GM18951 (cell line): ENCODE measurements around the gene KCNN4.

Experiments used
- POLR2A ChIP-seq: IDR thresholded peaks from 4 replicates; pipeline ENCODE4 v1.6.1; 2011; ENCODE audit warnings: mild to moderate bottlenecking; ENCODE audit not compliant: insufficient read length, insufficient read depth; ENCODE audit errors: extremely low read depth
- in situ Hi-C: fragments of 300-500 bp; cut with MboI; formaldehyde crosslinking; loops from one replicate; pipeline ENCODE4 v1.12.0; 2022; ENCODE audit warnings: low sequenced_read_pairs, mixed read lengths, inconsistent platforms; ENCODE audit not compliant: unreplicated experiment

The KCNN4 gene

GRCh38 chr19:43719918-43720317, 60.9 kb downstream of the KCNN4 start:
- no peak for TF ChIP-seq POLR2A
- in situ Hi-C loops = no loop called here

- no peak for TF ChIP-seq POLR2A
- in situ Hi-C loops = no loop called here
Measured at GRCh38 chr19:43719378-43719868, 61.4 kb downstream of the KCNN4 start.

GRCh38 chr19:43718627-43719377, 62.0 kb downstream of the KCNN4 start:
- TF ChIP-seq POLR2A = no peak
- in situ Hi-C loops = no loop called here
